Liver (tissue), 9 donors: ENCODE results near the gene PIP4K2C. TPM values are rescaled to one million over a fixed set of nuclear protein-coding genes. Genes with fewer than 3 reads are reported as not detected.

ENCODE experiments used
- DNase-seq: peaks from one replicate; pipeline ENCODE4 v3.0.0-alpha.2; 2017; ENCODE audit warnings: low spot score
- H3K27ac ChIP-seq, 2 donors: one replicate each; pipeline ENCODE4 v1.7.0; 2013; ENCODE audit warnings: inconsistent platforms in 2 of 2, low read length in 2 of 2, control low read depth in 1 of 2, low read depth in 1 of 2, mild to moderate bottlenecking in 1 of 2
- H3K27me3 ChIP-seq, 4 donors: one replicate each; pipeline versions ENCODE4 v1.6.1 to v1.7.0; 2013; ENCODE audit warnings: low read length in 3 of 4, inconsistent platforms in 1 of 4, mild to moderate bottlenecking in 1 of 4, moderate library complexity in 1 of 4; ENCODE audit not compliant: control insufficient read depth in 4 of 4, insufficient read depth in 4 of 4
- H3K36me3 ChIP-seq, 4 donors: one replicate each; pipeline versions ENCODE4 v1.6.1 to v1.7.0; 2013; ENCODE audit warnings: low read length in 3 of 4, mild to moderate bottlenecking in 3 of 4, low read depth in 1 of 4, moderate library complexity in 1 of 4; ENCODE audit not compliant: control insufficient read depth in 4 of 4, insufficient read depth in 3 of 4
- H3K4me1 ChIP-seq, 4 donors: one replicate each; pipeline versions ENCODE4 v1.6.1 to v1.7.0; 2013; ENCODE audit warnings: low read length in 3 of 4, mild to moderate bottlenecking in 3 of 4, moderate library complexity in 1 of 4; ENCODE audit not compliant: control insufficient read depth in 4 of 4, insufficient read depth in 4 of 4
- H3K4me3 ChIP-seq, 3 donors: one replicate each; pipeline versions ENCODE4 v1.6.1 to v1.7.0; 2013; ENCODE audit warnings: low read length in 3 of 3, control low read depth in 1 of 3, low read depth in 1 of 3, mild to moderate bottlenecking in 1 of 3
- H3K9ac ChIP-seq, 2 donors: one replicate each; pipeline ENCODE4 v1.7.0; 2013; ENCODE audit warnings: low read length in 2 of 2, mild to moderate bottlenecking in 2 of 2, moderate library complexity in 2 of 2, control low read depth in 1 of 2, low read depth in 1 of 2
- H3K9me3 ChIP-seq, 4 donors: one replicate each; pipeline versions ENCODE4 v1.6.1 to v1.7.0; 2013; ENCODE audit warnings: low read length in 3 of 4; ENCODE audit not compliant: control insufficient read depth in 4 of 4
- EGR1 ChIP-seq, 2 donors: IDR thresholded peaks; 2 replicates each; pipeline ENCODE4 v1.6.1; 2016 to 2018; ENCODE audit warnings: antibody characterized with exemption in 2 of 2, low read depth in 2 of 2
- FOXA1 ChIP-seq: IDR thresholded peaks from 2 replicates; pipeline ENCODE4 v1.6.1; 2016; ENCODE audit warnings: antibody characterized with exemption
- FOXA2 ChIP-seq: IDR thresholded peaks from 2 replicates; pipeline ENCODE4 v1.6.1; 2016; ENCODE audit warnings: antibody characterized with exemption
- HNF4G ChIP-seq: IDR thresholded peaks from 2 replicates; pipeline ENCODE4 v1.6.1; 2016; ENCODE audit warnings: antibody characterized with exemption
- NR2F2 ChIP-seq: IDR thresholded peaks from 2 replicates; pipeline ENCODE4 v1.6.1; 2016; ENCODE audit warnings: antibody characterized with exemption
- RAD21 ChIP-seq, 2 donors: IDR thresholded peaks; 2 replicates each; pipeline ENCODE4 v1.6.1; 2016; ENCODE audit warnings: antibody characterized with exemption in 2 of 2, mild to moderate bottlenecking in 2 of 2
- RXRA ChIP-seq, 2 donors: IDR thresholded peaks; 2 replicates each; pipeline ENCODE4 v1.6.1; 2017 to 2018; ENCODE audit warnings: antibody characterized with exemption in 2 of 2, mild to moderate bottlenecking in 1 of 2
- SP1 ChIP-seq: IDR thresholded peaks from 2 replicates; pipeline ENCODE4 v1.6.1; 2018; ENCODE audit warnings: antibody characterized with exemption, mild to moderate bottlenecking
- TAF1 ChIP-seq: conservative IDR thresholded peaks from 2 replicates; pipeline ENCODE4 v1.6.1; 2016; ENCODE audit warnings: antibody characterized with exemption, mild to moderate bottlenecking
- YY1 ChIP-seq: IDR thresholded peaks from 2 replicates; pipeline ENCODE4 v1.6.1; 2016; ENCODE audit warnings: antibody characterized with exemption, mild to moderate bottlenecking
- WGBS: extraction: QIAGEN DNeasy Blood & Tissue Kit; methylation state at CpG from one replicate; pipeline ENCODE4 v1.1.7; 2013; 5-methylcytosine and 5-hydroxymethylcytosine counted together
- polyA plus RNA-seq, 2 donors: library from polyadenylated mRNA; stranded (reverse) in 1 of 2; unstranded in 1 of 2; fragments of 200-250 nt in 1 of 2; fragments of >200 nt in 1 of 2; fragmentation: Nextera tagmentation in 1 of 2; extraction: Ambion mirVana in 1 of 2; gene quantifications; one replicate each; pipeline versions ENCODE4 v1.2.1 to v1.2.3, GENCODE V29; 2013 to 2015
- total RNA-seq, 2 donors: library from RNA; depleted of rRNA; stranded (reverse); fragments of >200 nt; gene quantifications; one replicate each; pipeline ENCODE4 v1.2.3, GENCODE V29; 2014
- TF ChIP-seq, protein P1 (sequence below): fragments of 150-350 bp; IDR thresholded peaks from 2 replicates; pipeline ENCODE4 v1.5.1; 2017; ENCODE audit warnings: improper control_type of control experiment, low read depth, low read length; ENCODE audit not compliant: missing input control
- TF ChIP-seq, protein P2 (sequence below): IDR thresholded peaks from 2 replicates; pipeline ENCODE4 v1.6.1; 2016; ENCODE audit warnings: antibody characterized with exemption, mild to moderate bottlenecking
- TF ChIP-seq, protein P3 (sequence below): IDR thresholded peaks from 2 replicates; pipeline ENCODE4 v1.6.1; 2016; ENCODE audit warnings: antibody characterized with exemption
- TF ChIP-seq, protein P4 (sequence below): IDR thresholded peaks from 2 replicates; pipeline ENCODE4 v1.6.1; 2016; ENCODE audit warnings: antibody characterized with exemption
- TF ChIP-seq, protein P5 (sequence below): IDR thresholded peaks from 2 replicates; pipeline ENCODE4 v1.6.1; 2016; ENCODE audit warnings: antibody characterized with exemption
- donor health status: healthy.
- donor health status: healthy.
- donor health status: healthy.
- donor health status: healthy.
- donor health status: healthy.

Gene PIP4K2C
- total and polyA plus RNA-seq, 4 donors = 6.5 to 11.9 (median 9.4) TPM

DNA sequence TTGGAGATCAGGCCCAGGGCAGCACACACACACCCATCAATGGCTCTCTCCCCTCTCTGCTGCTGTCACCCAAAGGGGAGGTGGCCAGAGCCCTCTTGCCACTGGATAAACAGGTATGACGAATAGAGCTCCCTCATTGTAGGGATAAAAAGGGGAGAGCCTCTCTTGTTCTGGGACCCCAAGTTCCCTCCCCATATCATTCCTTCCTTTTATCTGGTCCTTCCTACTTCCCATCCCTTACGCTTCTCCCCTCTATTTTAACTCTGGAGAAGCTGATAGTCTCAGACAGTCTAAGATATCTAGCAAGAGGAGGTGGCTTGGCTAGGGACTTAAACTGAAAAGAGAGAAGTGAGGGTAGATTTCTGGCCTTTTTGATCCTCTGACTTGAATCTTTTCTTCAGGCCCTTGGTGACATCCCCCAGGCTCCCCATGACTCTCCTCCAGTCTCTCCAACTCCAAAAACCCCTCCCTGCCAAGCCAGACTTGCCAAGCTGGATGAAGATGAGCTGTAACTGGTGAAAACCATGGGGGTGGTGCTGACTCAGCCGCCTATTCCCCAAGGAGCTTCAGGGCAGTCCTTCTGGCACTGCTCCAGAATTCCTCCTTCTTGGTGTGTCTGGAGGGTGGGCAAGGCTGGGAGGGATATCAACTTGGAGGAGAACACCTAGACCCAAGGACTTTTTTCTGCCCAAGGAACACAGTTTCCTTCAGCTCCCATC is 25.6 kb downstream of the PIP4K2C start:
- WGBS = 81% methylated on average over 3 of the region's 3 CpGs
- H3K4me1 ChIP-seq = peaks cover 7 to 14% (median 8%) of the 10 kb centered on the region in 4 donors

More for the DNA sequence above, 25.6 kb downstream of the PIP4K2C start:
- H3K4me3 ChIP-seq = no peak overlapping the region
- TF ChIP-seq, protein P1, sequence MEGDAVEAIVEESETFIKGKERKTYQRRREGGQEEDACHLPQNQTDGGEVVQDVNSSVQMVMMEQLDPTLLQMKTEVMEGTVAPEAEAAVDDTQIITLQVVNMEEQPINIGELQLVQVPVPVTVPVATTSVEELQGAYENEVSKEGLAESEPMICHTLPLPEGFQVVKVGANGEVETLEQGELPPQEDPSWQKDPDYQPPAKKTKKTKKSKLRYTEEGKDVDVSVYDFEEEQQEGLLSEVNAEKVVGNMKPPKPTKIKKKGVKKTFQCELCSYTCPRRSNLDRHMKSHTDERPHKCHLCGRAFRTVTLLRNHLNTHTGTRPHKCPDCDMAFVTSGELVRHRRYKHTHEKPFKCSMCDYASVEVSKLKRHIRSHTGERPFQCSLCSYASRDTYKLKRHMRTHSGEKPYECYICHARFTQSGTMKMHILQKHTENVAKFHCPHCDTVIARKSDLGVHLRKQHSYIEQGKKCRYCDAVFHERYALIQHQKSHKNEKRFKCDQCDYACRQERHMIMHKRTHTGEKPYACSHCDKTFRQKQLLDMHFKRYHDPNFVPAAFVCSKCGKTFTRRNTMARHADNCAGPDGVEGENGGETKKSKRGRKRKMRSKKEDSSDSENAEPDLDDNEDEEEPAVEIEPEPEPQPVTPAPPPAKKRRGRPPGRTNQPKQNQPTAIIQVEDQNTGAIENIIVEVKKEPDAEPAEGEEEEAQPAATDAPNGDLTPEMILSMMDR = no peak
- TF ChIP-seq FOXA1 (no peak), TAF1 (no peak), SP1 (no peak), FOXA2 (no peak), HNF4G (no peak), YY1 (no peak), NR2F2 (no peak), RAD21 (IDR thresholded peaks at IDR 0.05) (no peak), RXRA (IDR thresholded peaks at IDR 0.05) (no peak), EGR1 (IDR thresholded peaks at IDR 0.05; ENCODE audit: low read depth in 2 of 2) (no peak)
- TF ChIP-seq, protein P2, sequence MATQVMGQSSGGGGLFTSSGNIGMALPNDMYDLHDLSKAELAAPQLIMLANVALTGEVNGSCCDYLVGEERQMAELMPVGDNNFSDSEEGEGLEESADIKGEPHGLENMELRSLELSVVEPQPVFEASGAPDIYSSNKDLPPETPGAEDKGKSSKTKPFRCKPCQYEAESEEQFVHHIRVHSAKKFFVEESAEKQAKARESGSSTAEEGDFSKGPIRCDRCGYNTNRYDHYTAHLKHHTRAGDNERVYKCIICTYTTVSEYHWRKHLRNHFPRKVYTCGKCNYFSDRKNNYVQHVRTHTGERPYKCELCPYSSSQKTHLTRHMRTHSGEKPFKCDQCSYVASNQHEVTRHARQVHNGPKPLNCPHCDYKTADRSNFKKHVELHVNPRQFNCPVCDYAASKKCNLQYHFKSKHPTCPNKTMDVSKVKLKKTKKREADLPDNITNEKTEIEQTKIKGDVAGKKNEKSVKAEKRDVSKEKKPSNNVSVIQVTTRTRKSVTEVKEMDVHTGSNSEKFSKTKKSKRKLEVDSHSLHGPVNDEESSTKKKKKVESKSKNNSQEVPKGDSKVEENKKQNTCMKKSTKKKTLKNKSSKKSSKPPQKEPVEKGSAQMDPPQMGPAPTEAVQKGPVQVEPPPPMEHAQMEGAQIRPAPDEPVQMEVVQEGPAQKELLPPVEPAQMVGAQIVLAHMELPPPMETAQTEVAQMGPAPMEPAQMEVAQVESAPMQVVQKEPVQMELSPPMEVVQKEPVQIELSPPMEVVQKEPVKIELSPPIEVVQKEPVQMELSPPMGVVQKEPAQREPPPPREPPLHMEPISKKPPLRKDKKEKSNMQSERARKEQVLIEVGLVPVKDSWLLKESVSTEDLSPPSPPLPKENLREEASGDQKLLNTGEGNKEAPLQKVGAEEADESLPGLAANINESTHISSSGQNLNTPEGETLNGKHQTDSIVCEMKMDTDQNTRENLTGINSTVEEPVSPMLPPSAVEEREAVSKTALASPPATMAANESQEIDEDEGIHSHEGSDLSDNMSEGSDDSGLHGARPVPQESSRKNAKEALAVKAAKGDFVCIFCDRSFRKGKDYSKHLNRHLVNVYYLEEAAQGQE = no peak
- TF ChIP-seq, protein P3, sequence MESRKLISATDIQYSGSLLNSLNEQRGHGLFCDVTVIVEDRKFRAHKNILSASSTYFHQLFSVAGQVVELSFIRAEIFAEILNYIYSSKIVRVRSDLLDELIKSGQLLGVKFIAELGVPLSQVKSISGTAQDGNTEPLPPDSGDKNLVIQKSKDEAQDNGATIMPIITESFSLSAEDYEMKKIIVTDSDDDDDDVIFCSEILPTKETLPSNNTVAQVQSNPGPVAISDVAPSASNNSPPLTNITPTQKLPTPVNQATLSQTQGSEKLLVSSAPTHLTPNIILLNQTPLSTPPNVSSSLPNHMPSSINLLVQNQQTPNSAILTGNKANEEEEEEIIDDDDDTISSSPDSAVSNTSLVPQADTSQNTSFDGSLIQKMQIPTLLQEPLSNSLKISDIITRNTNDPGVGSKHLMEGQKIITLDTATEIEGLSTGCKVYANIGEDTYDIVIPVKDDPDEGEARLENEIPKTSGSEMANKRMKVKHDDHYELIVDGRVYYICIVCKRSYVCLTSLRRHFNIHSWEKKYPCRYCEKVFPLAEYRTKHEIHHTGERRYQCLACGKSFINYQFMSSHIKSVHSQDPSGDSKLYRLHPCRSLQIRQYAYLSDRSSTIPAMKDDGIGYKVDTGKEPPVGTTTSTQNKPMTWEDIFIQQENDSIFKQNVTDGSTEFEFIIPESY = no peak
- TF ChIP-seq, protein P4, sequence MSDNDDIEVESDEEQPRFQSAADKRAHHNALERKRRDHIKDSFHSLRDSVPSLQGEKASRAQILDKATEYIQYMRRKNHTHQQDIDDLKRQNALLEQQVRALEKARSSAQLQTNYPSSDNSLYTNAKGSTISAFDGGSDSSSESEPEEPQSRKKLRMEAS = no peak
- TF ChIP-seq, protein P5, sequence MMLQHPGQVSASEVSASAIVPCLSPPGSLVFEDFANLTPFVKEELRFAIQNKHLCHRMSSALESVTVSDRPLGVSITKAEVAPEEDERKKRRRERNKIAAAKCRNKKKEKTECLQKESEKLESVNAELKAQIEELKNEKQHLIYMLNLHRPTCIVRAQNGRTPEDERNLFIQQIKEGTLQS = no peak
- H3K9me3 ChIP-seq = no peaks in the 10 kb centered on the region
- no peak overlapping the region for H3K27ac ChIP-seq
- DNase-seq = no peak
- H3K27me3 ChIP-seq = peaks cover 0 to 15% (median 8%) of the 10 kb centered on the region in 4 donors
- no peaks in the 10 kb centered on the region for H3K36me3 ChIP-seq
- H3K9ac ChIP-seq = no peak overlapping the region
